HG03045 (cell line): ENCODE results near the gene PPP1R15A.
"Not testable (repeated sequence)": the region's sequence is repeated elsewhere in the genome, so short reads cannot be mapped to it uniquely, and the experiment has no call there.

ENCODE experiments used
- ATAC-seq: cut with Tn5 transposase; IDR thresholded peaks from one replicate; pipeline ENCODE4 v1.9.1; 2021; ENCODE audit warnings: mild to moderate bottlenecking, moderate library complexity; ENCODE audit not compliant: unreplicated experiment

Gene PPP1R15A

DNA sequence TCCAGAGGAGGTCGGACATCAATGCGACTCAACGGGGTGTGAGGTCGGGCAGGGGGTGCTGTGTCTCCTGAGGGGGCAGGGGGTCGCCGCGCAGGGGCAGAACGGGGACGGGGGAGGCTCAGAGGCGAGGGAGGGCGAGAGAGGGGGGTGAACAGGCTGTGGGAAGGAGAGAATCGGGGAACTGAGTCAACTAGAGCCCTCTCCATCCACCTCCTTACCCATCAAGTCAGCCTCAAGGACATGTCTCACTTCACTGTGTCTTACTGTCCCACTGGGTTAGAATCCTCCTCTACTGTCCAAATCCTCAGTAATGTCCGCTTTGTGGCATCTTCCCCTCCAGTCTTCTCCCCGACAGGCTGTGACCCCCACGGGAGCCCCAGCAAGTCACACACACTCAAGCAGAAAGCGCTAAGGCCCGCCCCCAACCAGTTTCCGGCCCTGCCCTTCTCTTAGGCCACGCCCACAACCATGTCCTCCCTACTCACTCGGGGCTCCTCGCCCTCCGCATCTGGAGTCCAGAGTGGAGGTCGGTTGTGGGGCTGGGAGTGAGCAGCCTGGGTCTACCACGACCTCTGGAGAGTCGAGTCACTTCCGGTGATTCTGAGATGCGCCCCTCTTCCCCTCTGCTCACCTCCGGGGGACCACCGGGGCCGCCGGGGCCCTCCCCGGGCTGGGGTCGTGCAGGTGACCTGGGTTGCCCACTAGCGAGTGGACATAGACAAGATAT is 13.1 kb upstream of the PPP1R15A start:
- no peak for ATAC-seq

- no peak for ATAC-seq
These were observed 12.3 kb upstream of the PPP1R15A start for GRCh38 chr19:48859711-48860572.

DNA sequence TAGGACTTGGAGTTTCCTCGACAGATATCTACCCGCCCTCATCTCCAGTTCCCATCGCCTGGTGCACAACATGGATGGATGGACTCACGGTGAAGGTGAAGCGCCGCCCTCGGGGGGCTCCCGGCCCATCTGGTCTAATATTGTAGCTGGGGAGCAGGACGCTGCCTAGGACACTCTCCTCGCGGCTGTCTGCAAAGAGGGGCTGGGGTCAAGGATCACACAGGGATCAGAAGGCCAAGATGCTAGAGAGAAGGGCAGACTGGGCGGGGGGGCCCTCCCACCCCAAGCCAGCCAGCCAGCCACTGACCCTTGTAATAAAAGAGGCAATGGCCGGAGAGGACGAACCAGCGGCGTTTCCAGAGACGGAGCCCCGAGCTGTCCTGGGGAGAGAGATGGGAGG is 10.9 kb upstream of the PPP1R15A start:
- no peak for ATAC-seq

DNA sequence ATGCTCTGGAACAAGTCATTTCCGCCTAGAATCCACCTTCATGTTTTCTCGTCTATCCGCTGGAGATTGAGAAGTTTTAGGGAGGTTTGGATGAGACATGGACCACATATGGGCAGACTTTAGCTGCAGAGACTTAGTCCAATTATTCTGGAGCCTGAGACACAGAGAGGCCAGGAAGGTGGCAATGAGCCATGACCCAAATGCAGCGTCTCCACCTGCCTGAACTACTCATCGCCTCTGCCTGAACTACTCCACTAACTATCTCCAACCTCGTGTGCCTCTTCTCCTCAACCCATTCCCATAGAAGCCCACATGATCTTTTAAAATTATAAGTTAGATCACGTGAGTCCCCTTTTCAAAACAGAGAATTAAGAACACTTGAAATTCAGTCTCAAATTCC is 9.4 kb upstream of the PPP1R15A start:
- ATAC-seq = no peak

GRCh38 chr19:48866692-48867091 is 5.5 kb upstream of the PPP1R15A start:
- no peak for ATAC-seq

DNA sequence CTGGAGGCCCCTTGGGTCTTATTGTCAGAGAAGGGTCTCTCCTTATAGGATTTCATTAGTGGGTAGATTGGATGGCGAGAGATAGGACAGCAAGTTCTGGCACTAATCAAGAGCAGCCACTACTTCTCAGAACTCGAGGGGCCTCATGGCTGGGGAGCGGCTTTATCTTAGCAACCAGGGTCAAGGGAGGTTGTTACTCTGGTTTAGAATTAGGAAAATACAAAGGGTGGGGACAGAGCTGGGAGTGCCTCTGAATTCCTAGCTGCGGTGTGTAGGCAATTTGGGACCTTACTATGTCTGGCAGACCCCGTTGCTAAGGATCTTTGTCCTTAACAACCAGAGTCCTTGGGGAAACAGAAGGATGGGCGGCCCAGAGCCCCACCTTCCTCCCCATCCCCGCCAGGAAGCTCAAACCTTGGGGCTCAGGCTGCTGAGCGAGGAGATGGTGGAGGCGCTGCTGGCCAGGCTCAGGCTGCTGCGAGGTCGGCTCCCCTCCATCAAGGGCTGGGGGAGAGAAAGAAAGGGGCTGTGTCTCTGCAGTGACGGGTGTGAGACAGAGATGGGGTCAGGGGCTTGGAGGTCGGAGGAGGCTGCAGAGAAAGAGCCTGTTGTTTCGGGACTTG is 5.0 kb upstream of the PPP1R15A start:
- ATAC-seq = no peak

DNA sequence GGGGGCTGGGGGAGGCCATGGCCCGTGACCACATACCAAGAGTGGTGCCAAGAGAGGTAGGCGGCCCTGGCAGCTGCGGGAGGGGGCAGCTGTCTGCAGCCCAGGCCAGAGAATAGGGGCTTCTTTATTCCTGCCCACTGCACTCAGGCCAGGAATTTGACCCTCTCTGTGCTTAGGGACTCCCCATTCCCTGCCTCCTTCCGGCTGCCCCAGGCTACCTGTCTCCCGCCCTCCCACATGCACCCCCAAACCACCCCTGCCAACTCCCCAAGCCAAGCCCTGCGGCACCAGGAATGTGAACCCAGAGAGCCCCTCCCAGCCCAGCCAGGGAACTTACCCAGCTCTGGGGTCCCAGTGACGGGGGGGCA is 4.5 kb upstream of the PPP1R15A start:
- ATAC-seq = no peak

DNA sequence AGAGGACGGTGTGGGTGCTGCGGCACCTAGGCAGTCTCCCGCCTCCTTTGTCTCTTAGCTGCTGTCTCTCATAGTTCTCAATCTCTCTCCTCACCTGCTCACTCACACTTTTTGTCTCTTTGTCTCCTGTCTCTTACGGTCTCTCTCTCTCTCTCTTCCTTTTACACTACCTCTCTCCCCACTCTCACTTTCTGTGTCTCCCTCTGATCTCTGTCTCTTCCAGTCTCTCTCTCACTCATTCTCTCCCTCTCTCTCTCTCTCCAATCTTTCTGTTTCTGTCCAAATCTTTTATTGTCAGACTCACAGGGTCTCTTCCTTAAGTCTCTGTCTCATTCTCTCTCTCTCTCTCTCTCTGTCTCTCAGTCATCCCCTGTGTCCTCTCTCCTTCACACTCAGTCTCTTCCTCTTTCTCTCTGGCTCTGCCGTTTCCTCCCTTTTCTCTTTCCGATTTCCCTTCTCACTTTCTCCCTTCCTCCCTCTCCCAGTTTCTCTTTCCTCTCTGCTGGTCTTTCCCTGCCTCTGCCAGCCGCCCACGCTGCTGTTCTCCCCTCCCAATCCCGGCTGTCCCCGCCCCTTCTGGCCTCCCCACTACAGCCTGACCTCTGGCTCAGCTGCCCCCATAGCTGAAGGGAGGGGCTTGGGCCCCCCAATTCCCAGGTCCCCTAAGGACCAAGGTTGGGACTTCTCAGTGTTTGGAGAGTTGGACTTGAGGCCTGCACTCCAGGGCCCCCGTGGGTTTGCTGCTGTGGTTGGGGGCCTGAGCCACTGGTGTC is 3.9 kb upstream of the PPP1R15A start, which contains the start of gene PLEKHA4:
Gene PLEKHA4, minus strand, starts transcription at position 504 of the 773 bp plus-strand sequence. CDS start 997 bp downstream, outside the sequence.
- no peak for ATAC-seq

DNA sequence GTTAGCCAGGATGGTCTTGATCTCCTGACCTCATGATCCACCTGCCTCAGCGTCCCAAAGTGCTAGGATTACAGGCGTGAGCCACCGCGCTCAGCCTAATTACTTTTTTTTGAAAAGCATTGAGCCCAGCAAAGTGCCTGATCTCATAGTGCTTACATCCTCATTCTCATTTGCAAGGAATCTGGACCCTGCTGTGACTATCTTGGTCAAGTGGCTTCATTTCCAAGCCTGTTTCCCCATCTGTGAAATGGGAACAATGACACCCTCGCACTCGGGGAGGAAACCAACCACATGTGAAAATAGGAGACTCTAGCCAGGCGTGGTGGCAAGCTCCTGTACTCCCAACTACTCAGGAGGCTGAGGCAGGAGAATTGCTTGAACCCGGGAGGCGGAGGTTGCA is 2.2 kb upstream of the PPP1R15A start:
- no peak for ATAC-seq

DNA sequence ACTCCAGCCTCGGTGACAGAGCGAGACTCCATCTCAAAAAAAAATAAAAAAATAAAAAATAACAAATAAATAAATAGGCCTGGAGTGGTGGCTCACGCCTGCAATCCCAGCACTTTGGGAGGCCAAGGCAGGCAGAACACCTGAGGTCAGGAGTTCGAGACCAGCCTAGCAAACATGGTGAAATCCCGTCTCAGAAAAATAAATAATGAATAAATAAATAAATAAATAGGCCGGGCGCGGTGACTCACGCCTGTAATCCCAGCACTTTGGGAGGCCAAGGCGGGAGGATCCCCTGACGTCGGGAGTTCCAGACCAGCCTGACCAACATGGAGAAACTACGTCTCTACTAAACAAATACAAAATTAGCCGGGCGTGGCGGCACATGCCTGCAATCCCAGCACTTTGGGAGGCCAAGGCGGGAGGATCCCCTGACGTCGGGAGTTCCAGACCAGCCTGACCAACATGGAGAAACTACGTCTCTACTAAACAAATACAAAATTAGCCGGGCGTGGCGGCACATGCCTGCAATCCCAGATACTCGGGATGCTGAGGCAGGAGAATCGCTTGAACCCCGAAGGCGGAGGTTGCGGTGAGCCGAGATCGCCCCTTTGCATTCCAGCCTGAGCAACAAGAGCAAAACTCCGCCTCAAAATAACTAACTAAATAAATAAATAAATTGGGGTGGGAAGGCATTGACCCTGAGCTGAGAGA is 595 bp upstream of the PPP1R15A start:
- ATAC-seq = not testable (repeated sequence)

DNA sequence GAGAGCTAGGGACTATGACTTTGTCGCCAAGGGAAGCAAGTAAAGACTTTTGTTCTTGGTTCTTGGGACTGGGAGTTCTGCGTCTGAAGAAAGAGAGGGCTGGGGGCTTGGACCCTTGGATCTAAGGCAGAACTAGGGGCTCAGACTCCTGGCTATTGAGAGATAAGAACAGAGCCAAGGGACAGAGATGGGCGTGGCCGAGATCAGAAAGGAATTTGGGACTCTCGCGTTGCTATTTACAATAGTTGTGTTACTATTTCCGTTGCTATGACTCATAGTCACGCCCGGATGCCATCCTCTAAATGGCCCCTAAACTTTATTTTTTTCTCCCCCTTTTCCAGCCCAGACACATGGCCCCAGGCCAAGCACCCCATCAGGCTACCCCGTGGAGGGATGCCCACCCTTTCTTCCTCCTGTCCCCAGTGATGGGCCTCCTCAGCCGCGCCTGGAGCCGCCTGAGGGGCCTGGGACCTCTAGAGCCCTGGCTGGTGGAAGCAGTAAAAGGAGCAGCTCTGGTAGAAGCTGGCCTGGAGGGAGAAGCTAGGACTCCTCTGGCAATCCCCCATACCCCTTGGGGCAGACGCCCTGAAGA is 759 bp downstream of the PPP1R15A start:
- ATAC-seq = no peak

DNA sequence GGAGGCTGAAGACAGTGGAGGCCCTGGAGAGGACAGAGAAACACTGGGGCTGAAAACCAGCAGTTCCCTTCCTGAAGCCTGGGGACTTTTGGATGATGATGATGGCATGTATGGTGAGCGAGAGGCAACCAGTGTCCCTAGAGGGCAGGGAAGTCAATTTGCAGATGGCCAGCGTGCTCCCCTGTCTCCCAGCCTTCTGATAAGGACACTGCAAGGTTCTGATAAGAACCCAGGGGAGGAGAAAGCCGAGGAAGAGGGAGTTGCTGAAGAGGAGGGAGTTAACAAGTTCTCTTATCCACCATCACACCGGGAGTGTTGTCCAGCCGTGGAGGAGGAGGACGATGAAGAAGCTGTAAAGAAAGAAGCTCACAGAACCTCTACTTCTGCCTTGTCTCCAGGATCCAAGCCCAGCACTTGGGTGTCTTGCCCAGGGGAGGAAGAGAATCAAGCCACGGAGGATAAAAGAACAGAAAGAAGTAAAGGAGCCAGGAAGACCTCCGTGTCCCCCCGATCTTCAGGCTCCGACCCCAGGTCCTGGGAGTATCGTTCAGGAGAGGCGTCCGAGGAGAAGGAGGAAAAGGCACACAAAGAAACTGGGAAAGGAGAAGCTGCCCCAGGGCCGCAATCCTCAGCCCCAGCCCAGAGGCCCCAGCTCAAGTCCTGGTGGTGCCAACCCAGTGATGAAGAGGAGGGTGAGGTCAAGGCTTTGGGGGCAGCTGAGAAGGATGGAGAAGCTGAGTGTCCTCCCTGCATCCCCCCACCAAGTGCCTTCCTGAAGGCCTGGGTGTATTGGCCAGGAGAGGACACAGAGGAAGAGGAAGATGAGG is 1.5 kb downstream of the PPP1R15A start:
- no peak for ATAC-seq

DNA sequence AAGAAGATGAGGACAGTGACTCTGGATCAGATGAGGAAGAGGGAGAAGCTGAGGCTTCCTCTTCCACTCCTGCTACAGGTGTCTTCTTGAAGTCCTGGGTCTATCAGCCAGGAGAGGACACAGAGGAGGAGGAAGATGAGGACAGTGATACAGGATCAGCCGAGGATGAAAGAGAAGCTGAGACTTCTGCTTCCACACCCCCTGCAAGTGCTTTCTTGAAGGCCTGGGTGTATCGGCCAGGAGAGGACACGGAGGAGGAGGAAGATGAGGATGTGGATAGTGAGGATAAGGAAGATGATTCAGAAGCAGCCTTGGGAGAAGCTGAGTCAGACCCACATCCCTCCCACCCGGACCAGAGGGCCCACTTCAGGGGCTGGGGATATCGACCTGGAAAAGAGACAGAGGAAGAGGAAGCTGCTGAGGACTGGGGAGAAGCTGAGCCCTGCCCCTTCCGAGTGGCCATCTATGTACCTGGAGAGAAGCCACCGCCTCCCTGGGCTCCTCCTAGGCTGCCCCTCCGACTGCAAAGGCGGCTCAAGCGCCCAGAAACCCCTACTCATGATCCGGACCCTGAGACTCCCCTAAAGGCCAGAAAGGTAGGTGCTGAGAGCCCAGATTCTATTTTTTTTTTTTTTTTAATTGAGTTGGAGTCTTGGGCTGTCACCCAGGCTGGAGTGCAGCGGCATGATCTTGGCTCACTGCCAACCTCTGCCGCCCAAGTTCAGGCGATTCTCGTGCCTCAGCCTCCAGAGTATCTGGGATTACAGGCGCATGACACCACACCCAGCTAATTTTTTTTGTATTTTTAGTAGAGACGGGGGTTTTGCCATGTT is 2.3 kb downstream of the PPP1R15A start:
- ATAC-seq = no peak

GRCh38 chr19:48876043-48876981 is 4.1 kb downstream of the PPP1R15A start:
- ATAC-seq = not testable (repeated sequence)

DNA sequence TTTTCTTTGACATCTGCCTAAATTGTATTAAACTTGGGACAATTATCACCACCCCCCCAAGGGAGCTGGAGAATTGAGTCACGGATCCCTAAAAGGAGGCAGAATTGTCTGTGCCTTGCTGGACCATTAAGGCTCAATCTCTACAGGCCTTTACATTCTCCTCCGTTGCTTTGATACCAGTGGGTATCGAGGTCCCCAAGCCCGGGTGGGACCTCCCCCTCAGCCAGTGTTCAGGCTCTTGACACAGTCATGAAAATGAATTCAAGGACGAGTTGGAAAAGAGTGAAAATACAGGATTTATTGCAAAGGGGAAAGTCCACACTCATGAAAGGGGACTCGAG is 5.6 kb downstream of the PPP1R15A start:
- no peak for ATAC-seq

- no peak for ATAC-seq
These were observed 6.2 kb downstream of the PPP1R15A start for GRCh38 chr19:48878196-48879024.
